Colon (tissue), 2 donors: ENCODE data around the gene PIF1.

Experiments used
- FAIRE-seq: peaks from 2 replicates; lab custom pipeline; 2012; peaks lifted over from hg19 to GRCh38; lab: Jason Lieb, UNC
- donor health status: control.
- donor health status: control.

Gene PIF1

DNA sequence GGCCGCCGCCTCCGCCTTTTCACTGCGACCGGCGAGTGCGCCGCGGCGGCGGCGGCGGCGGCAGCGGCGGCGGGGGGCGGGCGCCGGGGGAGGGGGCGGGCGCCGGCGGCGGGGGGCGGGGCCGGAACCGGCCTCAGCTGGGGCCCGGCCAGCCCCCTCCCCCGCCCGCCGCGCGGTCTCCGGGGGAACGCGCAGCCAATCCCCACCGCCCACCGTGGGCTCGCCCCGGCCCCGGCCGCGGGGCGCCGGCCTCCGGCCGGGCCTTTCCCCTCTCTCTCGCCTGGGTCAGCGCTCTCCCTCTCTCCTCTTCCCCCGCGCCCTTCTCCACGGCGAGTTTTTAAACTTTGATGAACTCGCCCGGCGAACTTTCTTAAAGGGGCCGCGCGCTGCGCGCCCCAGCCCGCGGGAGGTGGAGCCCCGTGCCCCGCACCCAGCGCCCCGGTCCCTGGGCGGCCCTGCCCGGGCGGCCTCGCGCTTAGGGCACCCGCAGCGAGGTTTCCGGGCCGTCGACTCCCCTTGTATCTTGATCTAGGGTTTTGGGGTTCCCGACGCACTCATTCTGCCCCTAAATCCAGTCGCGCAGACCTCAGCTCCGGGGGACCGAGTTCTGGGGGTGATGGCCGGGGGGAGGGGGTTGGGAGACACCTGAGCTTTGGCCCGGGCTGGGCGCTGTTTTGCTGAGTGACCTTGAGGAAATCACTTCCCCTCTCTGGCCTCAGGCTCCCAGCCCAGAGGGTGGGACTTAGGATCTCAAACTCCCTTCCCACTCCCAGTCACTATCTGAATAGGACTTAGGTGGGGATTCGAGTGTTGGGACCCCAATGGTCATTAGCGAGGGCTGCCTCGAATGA is 49.7 kb downstream of the PIF1 start, which contains the start of gene RBPMS2:
Gene RBPMS2, minus strand, starts transcription at position 39 of the 851 bp plus-strand sequence. CDS start 270 bp downstream, outside the sequence.
- FAIRE-seq = no peak

DNA sequence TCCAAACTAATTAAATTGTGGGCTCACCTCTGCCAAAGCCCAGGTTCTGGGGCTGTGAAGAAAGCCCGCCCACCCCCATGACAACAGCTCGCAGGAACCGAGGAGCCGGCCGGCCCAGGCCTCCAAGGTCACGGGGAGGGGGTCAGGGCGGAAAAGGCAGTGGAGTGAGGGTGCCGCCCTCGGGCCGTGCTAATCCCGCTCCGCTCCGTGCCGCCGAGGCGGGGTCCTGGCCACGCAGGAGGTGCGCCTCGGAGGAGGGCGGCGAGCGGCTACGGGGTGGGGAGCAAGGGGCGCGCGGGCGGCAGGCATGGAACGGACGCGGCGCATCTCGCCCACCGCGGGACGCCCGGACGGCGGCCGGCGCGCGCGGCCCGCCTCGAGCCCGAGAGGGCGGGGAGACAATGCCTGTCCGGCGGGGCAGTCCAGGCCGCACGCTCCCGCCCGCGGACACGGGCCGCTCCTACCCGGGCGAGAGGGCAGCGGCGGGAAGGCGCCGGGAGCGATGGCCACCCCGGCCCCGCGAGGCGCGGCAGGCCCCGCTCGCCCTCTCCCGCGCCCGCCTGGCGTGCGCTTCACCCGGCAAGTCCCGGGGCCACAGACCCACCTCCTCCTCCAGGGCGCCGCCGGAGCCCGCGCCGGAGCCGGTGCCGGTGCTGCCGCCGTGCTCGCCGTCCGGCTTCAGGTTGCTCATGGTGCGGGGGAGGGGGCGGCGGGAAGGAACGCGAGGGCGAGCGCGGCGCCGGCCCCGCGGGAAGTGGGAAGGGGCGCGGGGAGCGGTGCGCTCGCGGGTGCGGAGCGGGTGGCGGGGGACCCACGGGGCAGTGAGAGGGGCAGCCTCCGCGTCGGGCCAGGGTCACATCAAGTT is 50.6 kb downstream of the PIF1 start:
- no peak for FAIRE-seq

- no peak for FAIRE-seq
Measured at GRCh38 chr15:64774037-64774628, 51.3 kb downstream of the PIF1 start.

DNA sequence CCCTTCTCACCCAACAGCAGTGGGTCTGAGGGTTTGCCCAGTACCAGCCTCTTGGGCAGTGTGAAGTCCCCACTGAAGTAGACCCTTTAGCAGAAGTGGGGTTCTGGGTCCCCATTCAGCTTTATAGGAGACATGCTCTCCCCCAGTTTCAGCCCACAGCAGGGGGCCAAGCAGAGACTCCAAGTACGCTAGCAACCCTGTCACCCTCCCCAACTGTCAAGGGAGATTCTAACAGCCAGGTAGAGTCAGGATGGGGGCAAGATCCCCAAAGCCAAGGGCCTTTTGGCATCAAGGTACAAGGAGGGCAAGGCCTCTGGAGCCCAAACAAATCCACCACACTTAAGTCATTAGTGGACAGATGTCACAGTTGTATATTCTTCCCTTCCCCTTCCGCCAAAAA is 51.8 kb downstream of the PIF1 start:
- no peak for FAIRE-seq

DNA sequence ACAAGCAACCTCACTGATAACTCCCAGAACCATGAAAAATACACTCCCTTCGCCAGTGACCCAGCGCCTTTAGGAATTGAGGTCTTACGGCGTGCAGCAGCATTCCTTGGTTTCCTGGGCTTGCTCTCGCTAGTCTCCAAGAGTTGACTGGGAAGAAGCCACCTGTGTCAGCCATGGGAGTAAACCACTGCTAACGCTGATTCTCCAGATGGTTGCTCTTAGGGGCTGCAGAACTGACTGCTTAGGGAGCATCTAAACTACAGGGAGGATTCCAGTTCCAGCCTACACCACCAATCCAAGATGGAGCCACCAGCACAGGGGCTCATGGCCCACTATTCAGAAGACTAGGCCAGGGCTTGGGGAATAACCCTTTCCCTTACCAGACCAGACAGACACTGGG is 52.5 kb downstream of the PIF1 start:
- no peak for FAIRE-seq

DNA sequence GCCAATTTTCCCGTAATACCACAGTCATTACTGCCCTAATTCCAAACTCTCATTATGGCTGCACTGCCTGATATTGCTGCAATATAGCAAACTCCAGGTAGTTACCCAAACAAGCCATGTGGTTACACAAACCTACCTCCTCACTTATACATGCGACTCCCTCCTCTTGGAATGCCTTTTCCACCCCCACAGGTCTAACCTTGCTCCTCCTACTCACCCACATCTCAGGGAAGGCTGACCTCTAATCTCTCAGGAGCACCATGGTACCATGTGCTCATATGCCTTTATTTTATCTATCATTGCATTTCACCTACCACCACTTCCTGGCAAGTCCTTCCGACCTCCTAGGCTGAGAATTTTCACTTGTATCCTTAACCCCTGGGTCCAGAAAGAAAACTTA is 53.0 kb downstream of the PIF1 start:
- no peak for FAIRE-seq

DNA sequence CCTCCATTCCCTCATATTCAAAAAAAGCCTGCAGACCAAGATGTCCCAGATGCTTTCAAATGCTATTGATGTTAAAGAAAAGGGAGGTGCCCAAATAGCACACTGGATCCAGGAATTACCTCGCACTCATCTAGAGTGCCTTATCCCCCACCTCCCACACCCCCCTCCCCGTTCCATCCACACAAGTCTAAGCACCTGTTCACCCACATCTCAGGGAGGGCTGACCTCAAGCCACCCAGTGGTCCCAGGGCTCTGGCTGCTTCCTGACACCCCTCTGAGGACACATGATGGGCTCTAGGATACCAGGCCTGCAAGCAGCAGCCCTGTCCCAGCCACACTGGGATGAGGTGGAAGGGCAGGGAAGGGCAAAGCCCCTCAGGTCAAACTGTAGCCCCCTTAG is 54.8 kb downstream of the PIF1 start:
- no peak for FAIRE-seq

DNA sequence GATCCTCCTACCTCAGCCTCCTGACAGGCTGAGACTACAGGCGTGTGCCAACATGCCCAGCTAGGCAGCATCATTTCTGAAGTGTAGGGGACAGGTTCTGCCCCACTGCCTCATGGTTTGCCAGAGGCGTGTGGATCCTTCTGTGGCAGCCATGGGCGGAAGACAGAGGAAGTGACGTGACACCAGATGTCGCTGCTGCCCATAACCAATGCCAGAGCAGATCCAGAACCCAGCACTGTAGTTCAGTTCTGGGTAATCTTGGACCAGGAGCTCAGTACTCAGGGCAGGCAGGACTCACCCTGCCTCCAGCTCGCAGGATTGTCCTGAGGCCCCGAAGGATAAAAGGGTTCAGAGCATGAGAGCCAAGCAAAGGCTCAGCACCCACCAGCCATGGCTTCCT is 58.2 kb downstream of the PIF1 start:
- no peak for FAIRE-seq

GRCh38 chr15:64766058-64766457 is 59.4 kb downstream of the PIF1 start:
- no peak for FAIRE-seq
